CD4-positive, alpha-beta T cell treated with Interleukin-15 for 1 hour (primary cell): ENCODE data around the gene RTF2.
A peak's percentile ranks its signal among the peaks of the same experiment; 100 is the strongest.

Experiments used
- DNase-seq: peaks from one replicate; pipeline ENCODE4 v3.0.0-alpha.2; 2020

RTF2 gene

GRCh38 chr20:56439771-56440291 is 28.6 kb upstream of the RTF2 start:
- DNase-seq, result no peak

GRCh38 chr20:56440346-56441007 is 27.9 kb upstream of the RTF2 start:
- peak; percentile 53 for DNase-seq

- DNase-seq, result no peak
Observed at GRCh38 chr20:56442389-56443365, 25.8 kb upstream of the RTF2 start.

GRCh38 chr20:56443654-56444540 is 24.5 kb upstream of the RTF2 start:
- no peak for DNase-seq

- no peak for DNase-seq
Observed at GRCh38 chr20:56445130-56445529, 23.3 kb upstream of the RTF2 start.

- DNase-seq, result no peak
Observed at GRCh38 chr20:56445540-56445939, 22.9 kb upstream of the RTF2 start.

GRCh38 chr20:56447227-56447626 is 21.2 kb upstream of the RTF2 start:
- no peak for DNase-seq

GRCh38 chr20:56449459-56449858 is 19.0 kb upstream of the RTF2 start:
- DNase-seq, result no peak

GRCh38 chr20:56451056-56451765 is 17.2 kb upstream of the RTF2 start:
- no peak for DNase-seq

GRCh38 chr20:56453352-56453751 is 15.1 kb upstream of the RTF2 start:
- DNase-seq, result no peak

- no peak for DNase-seq
Observed at GRCh38 chr20:56454754-56455153, 13.7 kb upstream of the RTF2 start.

- DNase-seq, result no peak
Observed at GRCh38 chr20:56458206-56458821, 10.1 kb upstream of the RTF2 start.

- peak; percentile 78 for DNase-seq
Observed at GRCh38 chr20:56460459-56460858, 8.0 kb upstream of the RTF2 start.

GRCh38 chr20:56461576-56461975 is 6.9 kb upstream of the RTF2 start:
- DNase-seq, result no peak

GRCh38 chr20:56463428-56463827 is 5.0 kb upstream of the RTF2 start:
- peak; percentile 29 for DNase-seq

- DNase-seq, result peak; percentile 52
Observed at GRCh38 chr20:56465997-56466396, 2.4 kb upstream of the RTF2 start.

- DNase-seq, result no peak
Observed at GRCh38 chr20:56467968-56468315, 485 bp upstream of the RTF2 start.

- DNase-seq, result no peak
Observed at GRCh38 chr20:56469077-56469449, 636 bp downstream of the RTF2 start.

- peak; percentile 36 for DNase-seq
Observed at GRCh38 chr20:56483970-56484369, 15.5 kb downstream of the RTF2 start.

GRCh38 chr20:56487216-56487615 is 18.8 kb downstream of the RTF2 start:
- no peak for DNase-seq

- no peak for DNase-seq
Observed at GRCh38 chr20:56488566-56488965, 20.1 kb downstream of the RTF2 start.

GRCh38 chr20:56501116-56501515 is 32.7 kb downstream of the RTF2 start:
- no peak for DNase-seq
